A673 (cell line): ENCODE results near the gene CNPY3. TPM values are rescaled to one million over a fixed set of nuclear protein-coding genes. Genes with fewer than 3 reads are reported as not detected.

Experiments
- BruUV-seq: library from RNA; stranded (reverse); fragments of 400-500 nt; replicated peaks from 2 replicates; lab custom pipeline; 2021; lab: Mats Ljungman, UMichigan
- CTCF ChIA-PET: fragments of 300-600 bp; sonication (Branson Sonifier 250); formaldehyde crosslinking; loops from one replicate; lab custom pipeline; 2022; ENCODE audit warnings: antibody characterized with exemption; lab: Charles Lee
- POLR2A ChIA-PET: fragments of 300-600 bp; sonication (Branson Sonifier 250); formaldehyde crosslinking; loops from one replicate; lab custom pipeline; 2022; ENCODE audit warnings: antibody characterized with exemption; ENCODE audit not compliant: low non-redundant PET; lab: Charles Lee
- DNase-seq: peaks from one replicate; pipeline ENCODE4 v3.0.0-alpha.2; 2015; ENCODE audit warnings: low spot score
- H3K27ac ChIP-seq: fragments of 200-600 bp; sonication (generic); 2 replicates; pipeline ENCODE4 v1.5.1; 2016; ENCODE audit warnings: mixed run types, low read depth, mild to moderate bottlenecking, mixed read lengths, antibody characterized with exemption, low read length; ENCODE audit not compliant: poor library complexity, severe bottlenecking
- H3K27me3 ChIP-seq: fragments of 200-600 bp; sonication (generic); replicated peaks from 2 replicates; pipeline ENCODE4 v1.6.1; 2017; ENCODE audit warnings: mixed run types, low read depth, mild to moderate bottlenecking, mixed read lengths, antibody characterized with exemption, low read length; ENCODE audit not compliant: insufficient read depth, poor library complexity
- H3K36me3 ChIP-seq: fragments of 200-600 bp; sonication (generic); 2 replicates; pipeline ENCODE4 v1.6.1; 2016; ENCODE audit warnings: mixed run types, mild to moderate bottlenecking, mixed read lengths, antibody characterized with exemption, low read length; ENCODE audit not compliant: insufficient read depth, poor library complexity, severe bottlenecking
- H3K4me1 ChIP-seq: fragments of 200-600 bp; sonication (generic); 2 replicates; pipeline ENCODE4 v1.6.1; 2017; ENCODE audit warnings: mixed run types, mild to moderate bottlenecking, mixed read lengths, antibody characterized with exemption, low read length; ENCODE audit not compliant: insufficient read depth, poor library complexity, severe bottlenecking
- H3K4me3 ChIP-seq: fragments of 200-600 bp; sonication (generic); 2 replicates; pipeline ENCODE4 v1.5.1; 2016; ENCODE audit warnings: low read depth, mixed run types, mild to moderate bottlenecking, mixed read lengths, low read length; ENCODE audit not compliant: poor library complexity, severe bottlenecking
- H3K9me3 ChIP-seq: fragments of 200-600 bp; sonication (generic); 2 replicates; pipeline ENCODE4 v1.6.1; 2016; ENCODE audit warnings: mixed run types, low read depth, mild to moderate bottlenecking, mixed read lengths, antibody characterized with exemption, low read length; ENCODE audit not compliant: poor library complexity, severe bottlenecking
- EZH2 ChIP-seq: fragments of 200-600 bp; sonication (generic); IDR thresholded peaks from 2 replicates; pipeline ENCODE4 v1.6.1; 2017; ENCODE audit warnings: borderline replicate concordance, low read depth, mild to moderate bottlenecking, mixed read lengths, antibody characterized with exemption, low read length; ENCODE audit not compliant: poor library complexity, severe bottlenecking
- intact Hi-C: fragments of 100-400 bp; cut with micrococcal nuclease; formaldehyde crosslinking; loops from one replicate; pipeline ENCODE4 v1.10.0; 2022; ENCODE audit not compliant: unreplicated experiment
- total RNA-seq: library from RNA; stranded (reverse); gene quantifications from 2 replicates; pipeline ENCODE4 v1.2.3, GENCODE V29; 2021
- TF ChIP-seq, protein P1 (sequence below): fragments of 300-800, 200-600 bp; sonication (generic); conservative IDR thresholded peaks from 2 replicates; pipeline ENCODE4 v1.5.1; 2017; ENCODE audit warnings: low read depth, mild to moderate bottlenecking, antibody characterized with exemption, low read length, moderate library complexity, mixed read lengths

The CNPY3 gene
- total RNA-seq, 1 experiment from 2014 or later = 37.7 TPM

- no peak for TF ChIP-seq EZH2
- TF ChIP-seq, protein P1, sequence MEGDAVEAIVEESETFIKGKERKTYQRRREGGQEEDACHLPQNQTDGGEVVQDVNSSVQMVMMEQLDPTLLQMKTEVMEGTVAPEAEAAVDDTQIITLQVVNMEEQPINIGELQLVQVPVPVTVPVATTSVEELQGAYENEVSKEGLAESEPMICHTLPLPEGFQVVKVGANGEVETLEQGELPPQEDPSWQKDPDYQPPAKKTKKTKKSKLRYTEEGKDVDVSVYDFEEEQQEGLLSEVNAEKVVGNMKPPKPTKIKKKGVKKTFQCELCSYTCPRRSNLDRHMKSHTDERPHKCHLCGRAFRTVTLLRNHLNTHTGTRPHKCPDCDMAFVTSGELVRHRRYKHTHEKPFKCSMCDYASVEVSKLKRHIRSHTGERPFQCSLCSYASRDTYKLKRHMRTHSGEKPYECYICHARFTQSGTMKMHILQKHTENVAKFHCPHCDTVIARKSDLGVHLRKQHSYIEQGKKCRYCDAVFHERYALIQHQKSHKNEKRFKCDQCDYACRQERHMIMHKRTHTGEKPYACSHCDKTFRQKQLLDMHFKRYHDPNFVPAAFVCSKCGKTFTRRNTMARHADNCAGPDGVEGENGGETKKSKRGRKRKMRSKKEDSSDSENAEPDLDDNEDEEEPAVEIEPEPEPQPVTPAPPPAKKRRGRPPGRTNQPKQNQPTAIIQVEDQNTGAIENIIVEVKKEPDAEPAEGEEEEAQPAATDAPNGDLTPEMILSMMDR = no peak
- Histone ChIP-seq H3K4me3 (no peak overlapping the region), H3K27me3 (no peaks in the 10 kb centered on the region), H3K4me1 (peaks cover 6% of the 10 kb centered on the region), H3K27ac (no peak overlapping the region), H3K9me3 (no peaks in the 10 kb centered on the region), H3K36me3 (no peaks in the 10 kb centered on the region)
- BruUV-seq = no TSS peak
- no peak for DNase-seq
- intact Hi-C loops = no loop called here
- CTCF ChIA-PET = no interaction called here
- POLR2A ChIA-PET = no interaction called here
These were observed 21.9 kb upstream of the CNPY3 start for GRCh38 chr6:42907336-42907735.

DNA sequence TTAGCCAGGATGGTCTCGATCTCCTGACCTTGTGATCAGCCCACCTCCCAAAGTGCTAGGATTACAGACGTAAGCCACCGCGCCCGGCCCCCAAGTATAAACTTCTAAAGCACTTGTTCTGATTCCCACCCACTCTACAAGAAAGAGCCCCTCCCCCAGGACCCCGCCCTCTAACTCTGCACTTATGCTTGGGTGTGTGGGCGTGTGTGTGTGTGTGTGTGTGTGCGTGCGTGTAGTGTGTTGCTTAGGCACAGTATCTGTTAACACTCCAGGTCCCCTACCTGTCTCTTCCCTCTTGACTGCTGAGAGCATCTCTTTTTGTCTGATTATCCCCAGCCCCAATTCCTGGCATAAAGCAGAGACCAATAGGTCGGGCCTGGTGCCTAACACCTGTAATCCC, 19.4 kb upstream of the CNPY3 start:
- H3K36me3 ChIP-seq = no peaks in the 10 kb centered on the region
- H3K27me3 ChIP-seq = no peaks in the 10 kb centered on the region
- BruUV-seq = no TSS peak
- TF ChIP-seq EZH2 = no peak
- TF ChIP-seq, protein P1 = no peak
- no peak overlapping the region for H3K4me3 ChIP-seq
- ChIA-PET POLR2A (interaction anchor here (0.7 kb wide), 2 partner anchors 35 to 691 kb away, joined by 10 to 11 read pairs; no protein-coding TSS in a partner anchor), CTCF (interaction anchor here (0.6 kb wide), 1 partner anchor 75 kb away, joined by 4 read pairs; the partner anchor contains the start of gene PPP2R5D)
- DNase-seq = no peak
- H3K9me3 ChIP-seq = no peaks in the 10 kb centered on the region
- intact Hi-C loops = no loop called here
- no peak overlapping the region for H3K27ac ChIP-seq
- H3K4me1 ChIP-seq = no peaks in the 10 kb centered on the region

DNA sequence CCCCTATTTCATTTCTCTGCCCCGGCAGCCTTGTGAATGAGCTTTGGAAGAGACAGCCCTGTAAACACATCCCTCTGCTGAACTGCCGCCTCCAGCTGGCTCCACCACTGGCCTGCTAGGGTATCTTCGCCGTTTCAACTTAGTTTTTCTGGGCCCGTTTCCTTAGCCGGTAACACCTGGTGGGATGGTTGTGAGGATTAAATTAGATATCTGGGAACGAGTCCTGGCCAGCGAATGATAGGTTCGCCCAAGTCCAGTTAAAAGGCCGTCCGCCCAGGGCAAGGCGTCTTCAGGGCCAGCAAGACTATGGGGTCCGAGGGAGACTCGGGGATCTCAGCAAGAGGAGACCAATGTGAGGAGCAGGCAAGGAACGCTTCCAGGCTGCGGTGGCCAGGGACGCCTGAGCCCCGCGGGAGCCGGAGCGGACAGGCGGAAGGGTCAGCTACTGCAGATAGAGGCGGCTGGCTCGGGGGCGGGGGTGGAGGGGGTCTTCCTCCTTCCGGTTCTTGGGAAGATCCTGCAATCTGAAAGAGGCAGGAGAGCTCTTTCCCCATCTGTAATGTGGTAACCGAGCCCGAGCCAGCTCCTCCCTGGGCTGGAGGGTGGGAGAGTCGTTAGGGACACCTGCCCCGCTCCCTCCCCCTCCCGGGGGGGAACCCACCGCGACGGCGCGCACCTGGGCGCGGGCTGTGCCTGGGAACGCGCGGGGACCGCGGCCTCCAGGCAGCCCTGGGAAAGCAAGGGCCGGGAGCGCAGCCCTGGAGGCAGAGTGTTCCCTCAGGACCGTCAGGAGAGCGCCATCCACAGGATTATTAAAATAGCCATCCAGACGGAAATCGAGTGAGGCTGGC, 17.9 kb upstream of the CNPY3 start:
- TF ChIP-seq, protein P1 = no peak; the same call in 1 of the 2 replicates
- Histone ChIP-seq H3K36me3 (no peaks in the 10 kb centered on the region), H3K27ac (no peak overlapping the region), H3K4me1 (no peaks in the 10 kb centered on the region), H3K4me3 (no peak overlapping the region), H3K27me3 (no peaks in the 10 kb centered on the region), H3K9me3 (no peaks in the 10 kb centered on the region)
- POLR2A ChIA-PET = no interaction called here
- intact Hi-C loops = no loop called here
- CTCF ChIA-PET = no interaction called here
- DNase-seq = no peak
- no TSS peak for BruUV-seq
